Right kidney (tissue), 9 donors: ENCODE data around the gene PCP4L1.
A peak's percentile ranks its signal among the peaks of the same experiment; 100 is the strongest.
"Not testable (repeated sequence)": the region's sequence is repeated elsewhere in the genome, so short reads cannot be mapped to it uniquely, and the experiment has no call there.

Experiments used
- DNase-seq: peaks from one replicate; pipeline ENCODE4 v3.0.0-alpha.2; 2016
- long read RNA-seq, 8 donors: transcript quantifications; one replicate each; lab custom pipeline, GENCODE V29; 2026

PCP4L1 gene
- long read RNA-seq, donor 1 = 0 reads
- long read RNA-seq, donor 2 = 0 reads
- long read RNA-seq, donor 3 = 0 reads
- long read RNA-seq, donor 4 = 0 reads
- long read RNA-seq, donor 5 = 0 reads
- long read RNA-seq, donor 6 = 0 reads
- long read RNA-seq, donor 7 = 0 reads
- long read RNA-seq, donor 8, partial matches to known transcripts = 0 of 1 reads
- long read RNA-seq, donor 8, other reads (novel, unspliced or antisense) = 0 of 1 reads

- peak; percentile 76 for DNase-seq
Observed at GRCh38 chr1:161258439-161259344, at the start of gene PCP4L1. Gene PCP4L1, plus strand, starts transcription at chr1:161258745. Its CDS starts 230 bp downstream, at chr1:161258975.

- peak; percentile 52 for DNase-seq
Observed at GRCh38 chr1:161209790-161210409, 48.6 kb upstream of the PCP4L1 start.

GRCh38 chr1:161214369-161214768 is 44.2 kb upstream of the PCP4L1 start:
- no peak for DNase-seq

- DNase-seq = no peak
Observed at GRCh38 chr1:161215076-161215475, 43.5 kb upstream of the PCP4L1 start, which contains the start of gene FCER1G. Gene FCER1G, plus strand, starts transcription at chr1:161215295. Its CDS starts 27 bp downstream, at chr1:161215322.

- DNase-seq = no peak
Observed at GRCh38 chr1:161216945-161217712, 41.4 kb upstream of the PCP4L1 start.

- DNase-seq = no peak
Observed at GRCh38 chr1:161217831-161218230, 40.7 kb upstream of the PCP4L1 start.

- DNase-seq = no peak
Observed at GRCh38 chr1:161218301-161219077, 40.1 kb upstream of the PCP4L1 start.

GRCh38 chr1:161219078-161219892 is 39.3 kb upstream of the PCP4L1 start:
- no peak for DNase-seq

GRCh38 chr1:161220002-161220401 is 38.5 kb upstream of the PCP4L1 start:
- no peak for DNase-seq

GRCh38 chr1:161222175-161223019 is 36.1 kb upstream of the PCP4L1 start:
- DNase-seq = no peak

- no peak for DNase-seq
Observed at GRCh38 chr1:161223805-161224694, 34.5 kb upstream of the PCP4L1 start.

GRCh38 chr1:161224695-161225087 is 33.9 kb upstream of the PCP4L1 start:
- not testable (repeated sequence) for DNase-seq

GRCh38 chr1:161225178-161225533 is 33.4 kb upstream of the PCP4L1 start:
- no peak for DNase-seq

- DNase-seq = peak; percentile 76
Observed at GRCh38 chr1:161225534-161226319, 32.8 kb upstream of the PCP4L1 start, which contains the start of gene TOMM40L. Gene TOMM40L, plus strand, starts transcription at chr1:161226060. Its CDS starts 430 bp downstream, at chr1:161226490.

GRCh38 chr1:161226320-161226711 is 32.2 kb upstream of the PCP4L1 start:
- no peak for DNase-seq

- no peak for DNase-seq
Observed at GRCh38 chr1:161226759-161227158, 31.8 kb upstream of the PCP4L1 start.

- DNase-seq = peak; percentile 72
Observed at GRCh38 chr1:161227196-161227871, 31.2 kb upstream of the PCP4L1 start.
